ENCODE measurements around the gene IQCN.

DNA sequence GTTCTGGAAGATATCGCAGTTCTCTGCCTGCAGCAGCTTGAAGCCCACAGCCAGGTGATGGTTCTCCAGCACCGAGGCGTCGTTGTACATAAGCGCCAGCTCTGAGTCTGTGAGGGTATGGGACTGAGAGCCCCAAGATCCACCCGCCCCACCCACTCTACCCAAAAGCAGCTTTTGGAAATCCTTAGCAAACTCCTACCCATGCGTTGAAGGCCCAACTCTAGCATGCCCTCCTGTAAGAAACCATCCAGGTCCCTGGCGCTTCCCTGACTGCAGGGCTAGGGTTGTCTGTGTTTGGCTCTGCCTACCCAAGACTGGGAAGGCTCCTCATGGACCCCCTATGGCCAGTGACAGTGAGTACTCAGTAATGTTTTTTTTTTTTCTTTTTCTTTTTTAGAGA lies 57.5 kb downstream of the IQCN start:
- TF ChIP-seq, protein P1, sequence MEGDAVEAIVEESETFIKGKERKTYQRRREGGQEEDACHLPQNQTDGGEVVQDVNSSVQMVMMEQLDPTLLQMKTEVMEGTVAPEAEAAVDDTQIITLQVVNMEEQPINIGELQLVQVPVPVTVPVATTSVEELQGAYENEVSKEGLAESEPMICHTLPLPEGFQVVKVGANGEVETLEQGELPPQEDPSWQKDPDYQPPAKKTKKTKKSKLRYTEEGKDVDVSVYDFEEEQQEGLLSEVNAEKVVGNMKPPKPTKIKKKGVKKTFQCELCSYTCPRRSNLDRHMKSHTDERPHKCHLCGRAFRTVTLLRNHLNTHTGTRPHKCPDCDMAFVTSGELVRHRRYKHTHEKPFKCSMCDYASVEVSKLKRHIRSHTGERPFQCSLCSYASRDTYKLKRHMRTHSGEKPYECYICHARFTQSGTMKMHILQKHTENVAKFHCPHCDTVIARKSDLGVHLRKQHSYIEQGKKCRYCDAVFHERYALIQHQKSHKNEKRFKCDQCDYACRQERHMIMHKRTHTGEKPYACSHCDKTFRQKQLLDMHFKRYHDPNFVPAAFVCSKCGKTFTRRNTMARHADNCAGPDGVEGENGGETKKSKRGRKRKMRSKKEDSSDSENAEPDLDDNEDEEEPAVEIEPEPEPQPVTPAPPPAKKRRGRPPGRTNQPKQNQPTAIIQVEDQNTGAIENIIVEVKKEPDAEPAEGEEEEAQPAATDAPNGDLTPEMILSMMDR (IDR thresholded peaks at IDR 0.05 in 4 of 5, conservative IDR thresholded peaks at IDR 0.05 in 1 of 5) = no peak
- TF ChIP-seq POLR2A (IDR thresholded peaks at IDR 0.05) = no peak

Data from gastrocnemius medialis (tissue), 4 donors.